Measurements from ENCODE around the gene ZRANB3. TPM values are rescaled to one million over a fixed set of nuclear protein-coding genes. Genes with fewer than 3 reads are reported as not detected.
"Not testable (repeated sequence)": the region's sequence is repeated elsewhere in the genome, so short reads cannot be mapped to it uniquely, and the experiment has no call there.

Gene ZRANB3
- total and polyA plus RNA-seq, 8 donors: 3.5 to 11.2 (median 9.5) TPM

DNA sequence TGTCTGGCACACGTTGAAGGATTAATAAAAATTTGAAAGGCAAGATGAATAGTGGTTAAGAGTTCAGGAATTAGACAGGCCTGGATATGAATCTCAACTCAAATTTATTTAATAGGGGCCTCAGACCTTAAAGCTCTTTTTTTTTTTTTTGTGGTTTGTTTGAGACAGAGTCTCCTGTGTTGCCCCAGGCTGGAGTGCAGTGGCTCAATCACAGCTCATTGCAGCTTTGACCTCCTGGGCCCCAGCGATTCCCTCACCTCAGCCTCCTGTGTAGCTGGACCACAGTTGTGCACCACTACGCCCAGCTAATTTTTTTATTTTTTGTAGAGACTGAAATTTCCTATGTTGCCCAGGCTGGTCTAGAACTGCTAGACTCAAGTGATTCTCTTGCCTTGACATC is 3.0 kb downstream of the ZRANB3 start:
- Histone ChIP-seq H3K27me3 (no peaks in the 10 kb centered on the region), H3K36me3 (peaks cover 0 to 4% of the 10 kb centered on the region in 2 donors), H3K4me3 (no peak overlapping the region), H3K4me1 (peaks cover 8 to 16% of the 10 kb centered on the region in 2 donors), H3K9me3 (no peaks in the 10 kb centered on the region), H3K27ac (no peak overlapping the region)
- intact Hi-C loops (cut with DNase I): no loop called here
- DNase-seq (no peak), ATAC-seq (no peak)
- TF ChIP-seq, protein P1, sequence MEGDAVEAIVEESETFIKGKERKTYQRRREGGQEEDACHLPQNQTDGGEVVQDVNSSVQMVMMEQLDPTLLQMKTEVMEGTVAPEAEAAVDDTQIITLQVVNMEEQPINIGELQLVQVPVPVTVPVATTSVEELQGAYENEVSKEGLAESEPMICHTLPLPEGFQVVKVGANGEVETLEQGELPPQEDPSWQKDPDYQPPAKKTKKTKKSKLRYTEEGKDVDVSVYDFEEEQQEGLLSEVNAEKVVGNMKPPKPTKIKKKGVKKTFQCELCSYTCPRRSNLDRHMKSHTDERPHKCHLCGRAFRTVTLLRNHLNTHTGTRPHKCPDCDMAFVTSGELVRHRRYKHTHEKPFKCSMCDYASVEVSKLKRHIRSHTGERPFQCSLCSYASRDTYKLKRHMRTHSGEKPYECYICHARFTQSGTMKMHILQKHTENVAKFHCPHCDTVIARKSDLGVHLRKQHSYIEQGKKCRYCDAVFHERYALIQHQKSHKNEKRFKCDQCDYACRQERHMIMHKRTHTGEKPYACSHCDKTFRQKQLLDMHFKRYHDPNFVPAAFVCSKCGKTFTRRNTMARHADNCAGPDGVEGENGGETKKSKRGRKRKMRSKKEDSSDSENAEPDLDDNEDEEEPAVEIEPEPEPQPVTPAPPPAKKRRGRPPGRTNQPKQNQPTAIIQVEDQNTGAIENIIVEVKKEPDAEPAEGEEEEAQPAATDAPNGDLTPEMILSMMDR (IDR thresholded peaks at IDR 0.05): no peak

DNA sequence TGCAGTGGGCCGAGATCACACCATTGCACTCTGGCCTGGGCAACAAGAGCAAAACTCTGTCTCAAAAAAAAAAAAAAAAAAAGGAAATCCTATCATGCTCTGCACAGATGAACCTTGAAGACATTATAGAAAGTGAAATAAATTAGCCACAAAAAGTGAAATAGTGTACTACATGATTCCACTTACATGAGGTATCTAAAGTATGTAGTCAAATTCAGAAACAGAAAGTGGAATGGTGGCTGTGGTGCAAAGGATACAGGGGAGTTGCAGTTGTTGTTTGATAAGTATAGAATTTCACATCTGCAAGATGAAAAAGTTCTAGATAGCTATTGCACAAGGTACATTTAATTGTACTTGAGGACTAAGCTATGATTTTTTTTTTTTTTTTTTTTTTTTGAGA is 5.2 kb downstream of the ZRANB3 start:
- TF ChIP-seq, protein P1 (IDR thresholded peaks at IDR 0.05): no peak
- intact Hi-C loops (cut with DNase I): no loop called here
- H3K36me3 ChIP-seq: no peaks in the 10 kb centered on the region
- ATAC-seq (no peak), DNase-seq (no peak)
- H3K9me3 ChIP-seq: no peaks in the 10 kb centered on the region
- H3K4me1 ChIP-seq: peaks cover 0 to 5% of the 10 kb centered on the region in 2 donors
- H3K4me3 ChIP-seq: no peak overlapping the region
- H3K27ac ChIP-seq: no peak overlapping the region
- H3K27me3 ChIP-seq: no peaks in the 10 kb centered on the region

DNA sequence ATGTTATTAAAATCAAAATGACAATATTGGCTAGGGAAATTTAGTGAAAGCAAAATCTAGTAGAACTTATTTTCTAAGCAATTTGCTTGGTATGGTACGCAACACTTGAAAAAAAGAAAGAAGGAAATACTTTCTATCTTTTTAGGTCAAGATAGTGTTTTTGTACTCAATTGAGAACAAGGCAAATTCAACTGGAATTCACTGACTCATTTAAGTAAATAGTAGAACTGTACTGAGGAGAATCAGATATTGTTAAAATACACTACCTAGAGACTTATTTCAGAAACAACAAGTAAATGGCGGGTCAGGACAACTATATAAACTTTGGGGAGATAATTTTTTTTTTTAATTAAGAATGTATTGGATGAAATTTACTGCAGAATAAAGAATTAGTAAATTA is 18.9 kb downstream of the ZRANB3 start:
- no peaks in the 10 kb centered on the region for H3K27me3 ChIP-seq
- no peaks in the 10 kb centered on the region for H3K4me1 ChIP-seq
- TF ChIP-seq, protein P1 (IDR thresholded peaks at IDR 0.05): no peak
- H3K4me3 ChIP-seq: no peak overlapping the region
- DNase-seq (no peak), ATAC-seq (no peak)
- no peaks in the 10 kb centered on the region for H3K36me3 ChIP-seq
- H3K9me3 ChIP-seq: peaks cover 0 to 50% of the 10 kb centered on the region in 2 donors
- intact Hi-C loops (cut with DNase I): no loop called here
- no peak overlapping the region for H3K27ac ChIP-seq

DNA sequence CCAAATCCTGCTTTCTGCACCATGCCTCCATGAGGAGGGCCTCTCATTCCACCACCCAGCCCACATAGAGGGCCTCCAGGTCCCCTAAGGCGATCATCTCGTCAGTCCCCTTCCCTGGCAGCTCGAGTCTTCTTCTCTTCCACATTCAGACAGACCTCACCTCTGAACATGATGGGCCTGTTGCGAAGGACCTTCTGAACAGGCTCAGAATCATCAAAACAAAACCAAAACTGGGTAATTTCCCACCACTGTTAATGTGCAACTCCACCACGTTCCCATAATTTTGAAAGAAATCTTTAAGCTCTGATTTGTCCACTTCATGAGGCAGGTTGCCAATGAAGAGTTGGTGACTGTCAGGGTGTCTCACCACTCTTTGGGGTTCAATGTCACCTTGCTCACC is 20.4 kb downstream of the ZRANB3 start:
- H3K4me3 ChIP-seq: no peak overlapping the region
- no peaks in the 10 kb centered on the region for H3K4me1 ChIP-seq
- DNase-seq (no peak), ATAC-seq (no peak)
- peaks cover 0 to 35% of the 10 kb centered on the region in 2 donors for H3K9me3 ChIP-seq
- TF ChIP-seq, protein P1 (IDR thresholded peaks at IDR 0.05): no peak
- no peaks in the 10 kb centered on the region for H3K27me3 ChIP-seq
- no peak overlapping the region for H3K27ac ChIP-seq
- no peaks in the 10 kb centered on the region for H3K36me3 ChIP-seq
- intact Hi-C loops (cut with DNase I): no loop called here

DNA sequence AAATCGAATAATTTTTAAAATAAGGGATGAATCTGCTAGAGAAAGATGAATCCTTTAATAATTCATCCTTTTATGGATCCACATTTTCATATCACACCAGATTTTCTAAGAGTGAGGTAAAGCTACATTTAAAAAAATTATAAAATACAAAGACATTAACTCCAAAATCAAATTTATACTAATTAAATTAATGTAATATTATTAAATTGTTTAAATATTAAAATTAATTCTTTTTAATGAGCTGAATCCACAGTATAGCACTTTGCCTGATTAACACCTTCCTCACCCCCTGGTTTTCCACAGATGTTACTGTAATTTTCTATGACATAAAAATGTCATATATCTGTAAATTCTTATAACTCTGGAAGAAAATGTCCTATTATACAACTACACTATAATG is 26.2 kb downstream of the ZRANB3 start:
- no peak overlapping the region for H3K4me3 ChIP-seq
- TF ChIP-seq, protein P1 (IDR thresholded peaks at IDR 0.05): no peak
- H3K9me3 ChIP-seq: peaks cover 0 to 4% of the 10 kb centered on the region in 2 donors
- intact Hi-C loops (cut with DNase I): no loop called here
- no peaks in the 10 kb centered on the region for H3K27me3 ChIP-seq
- no peak overlapping the region for H3K27ac ChIP-seq
- ATAC-seq: no peak
- DNase-seq: no peak
- H3K4me1 ChIP-seq: no peaks in the 10 kb centered on the region
- H3K36me3 ChIP-seq: no peaks in the 10 kb centered on the region

DNA sequence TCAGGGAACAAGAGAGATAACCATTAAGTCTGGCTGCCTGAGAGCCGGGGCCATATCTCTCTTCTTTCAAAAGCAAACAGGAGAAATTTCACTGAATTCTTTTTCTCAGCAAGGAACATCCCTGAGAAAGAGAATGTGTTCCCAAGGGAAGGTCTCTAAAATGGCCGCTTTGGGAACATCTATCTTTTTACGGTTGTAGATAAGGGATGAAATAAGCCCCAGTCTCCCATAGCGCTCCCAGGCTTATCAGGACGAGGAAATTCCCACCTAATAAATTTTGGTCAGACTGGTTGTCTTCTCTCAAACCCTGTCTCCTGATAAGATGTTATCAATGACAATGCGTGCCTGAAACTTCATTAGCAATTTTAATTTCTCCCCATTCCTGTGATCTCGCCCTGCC is 32.4 kb downstream of the ZRANB3 start:
- peaks cover 0 to 27% of the 10 kb centered on the region in 2 donors for H3K9me3 ChIP-seq

More for the DNA sequence above, 32.4 kb downstream of the ZRANB3 start:
- H3K36me3 ChIP-seq; H3K27me3 ChIP-seq; H3K4me3 ChIP-seq; H3K4me1 ChIP-seq; H3K27ac ChIP-seq; intact Hi-C loops (cut with DNase I); DNase-seq; ATAC-seq: not testable (repeated sequence)
